Mesendoderm (in vitro differentiated cells): Measurements from ENCODE around the gene UBE2J2.
A peak's percentile ranks its signal among the peaks of the same experiment; 100 is the strongest.

Source experiments
- DNase-seq: peaks from one replicate; pipeline ENCODE4 v3.0.0; 2013
- H2AK5ac ChIP-seq: 2 replicates; pipeline ENCODE4 v1.6.1; 2013; ENCODE audit warnings: low read length, inconsistent platforms
- H2BK120ac ChIP-seq: 2 replicates; pipeline ENCODE4 v1.6.1; 2013; ENCODE audit warnings: low read depth, mild to moderate bottlenecking, low read length, moderate library complexity, mixed read lengths
- H2BK15ac ChIP-seq: replicated peaks from 2 replicates; pipeline ENCODE4 v1.6.1; 2013; ENCODE audit warnings: low read depth, mild to moderate bottlenecking, moderate library complexity
- H2BK5ac ChIP-seq: 2 replicates; pipeline ENCODE4 v1.6.1; 2013; ENCODE audit warnings: low read length, inconsistent platforms
- H3K18ac ChIP-seq: 2 replicates; pipeline ENCODE4 v1.6.1; 2013; ENCODE audit warnings: mild to moderate bottlenecking, low read length, mixed read lengths
- H3K23ac ChIP-seq: one replicate; pipeline ENCODE4 v1.6.1; 2013; ENCODE audit warnings: low read length
- H3K27ac ChIP-seq: 2 replicates; pipeline ENCODE4 v1.5.1; 2013; ENCODE audit warnings: low read depth, mild to moderate bottlenecking, inconsistent platforms, low read length, moderate library complexity
- H3K27me3 ChIP-seq: 2 replicates; pipeline ENCODE4 v1.6.1; 2013; ENCODE audit warnings: low read length, control low read depth, mild to moderate bottlenecking, inconsistent platforms; ENCODE audit not compliant: insufficient read depth, poor library complexity
- H3K36me3 ChIP-seq: 2 replicates; pipeline ENCODE4 v1.6.1; 2013; ENCODE audit warnings: low read length, inconsistent platforms; ENCODE audit not compliant: control insufficient read depth, insufficient read depth
- H3K4ac ChIP-seq: one replicate; pipeline ENCODE4 v1.6.1; 2013; ENCODE audit warnings: low read depth, mild to moderate bottlenecking, low read length, moderate library complexity
- H3K4me1 ChIP-seq: 2 replicates; pipeline ENCODE4 v1.6.1; 2013; ENCODE audit warnings: low read depth, low read length, inconsistent platforms; ENCODE audit not compliant: control insufficient read depth
- H3K4me2 ChIP-seq: 2 replicates; pipeline ENCODE4 v1.6.1; 2013; ENCODE audit warnings: low read length
- H3K4me3 ChIP-seq: 2 replicates; pipeline ENCODE4 v1.5.1; 2013; ENCODE audit warnings: mild to moderate bottlenecking, low read length
- H3K56ac ChIP-seq: one replicate; pipeline ENCODE4 v1.6.1; 2013; ENCODE audit warnings: low read length
- H3K79me1 ChIP-seq: 2 replicates; pipeline ENCODE4 v1.6.1; 2013; ENCODE audit warnings: low read length, inconsistent platforms
- H3K79me2 ChIP-seq: 2 replicates; pipeline ENCODE4 v1.6.1; 2013; ENCODE audit warnings: mild to moderate bottlenecking, low read length; ENCODE audit not compliant: control insufficient read depth, insufficient read depth
- H3K9ac ChIP-seq: 2 replicates; pipeline ENCODE4 v1.6.1; 2013; ENCODE audit warnings: low read length, inconsistent platforms
- H4K5ac ChIP-seq: one replicate; pipeline ENCODE4 v1.6.1; 2013; ENCODE audit warnings: low read length
- H4K8ac ChIP-seq: one replicate; pipeline ENCODE4 v1.6.1; 2013; ENCODE audit warnings: low read depth, mild to moderate bottlenecking, control low read depth, low read length, moderate library complexity
- WGBS: extraction: QIAGEN DNeasy Blood & Tissue Kit; methylation state at CpG from one replicate; pipeline ENCODE4 v1.1.7; 2013; ENCODE audit warnings: low lambda C conversion rate, missing lambda C conversion rate; ENCODE audit not compliant: insufficient coverage; ENCODE audit errors: extremely low coverage; 5-methylcytosine and 5-hydroxymethylcytosine counted together

The UBE2J2 gene

DNA sequence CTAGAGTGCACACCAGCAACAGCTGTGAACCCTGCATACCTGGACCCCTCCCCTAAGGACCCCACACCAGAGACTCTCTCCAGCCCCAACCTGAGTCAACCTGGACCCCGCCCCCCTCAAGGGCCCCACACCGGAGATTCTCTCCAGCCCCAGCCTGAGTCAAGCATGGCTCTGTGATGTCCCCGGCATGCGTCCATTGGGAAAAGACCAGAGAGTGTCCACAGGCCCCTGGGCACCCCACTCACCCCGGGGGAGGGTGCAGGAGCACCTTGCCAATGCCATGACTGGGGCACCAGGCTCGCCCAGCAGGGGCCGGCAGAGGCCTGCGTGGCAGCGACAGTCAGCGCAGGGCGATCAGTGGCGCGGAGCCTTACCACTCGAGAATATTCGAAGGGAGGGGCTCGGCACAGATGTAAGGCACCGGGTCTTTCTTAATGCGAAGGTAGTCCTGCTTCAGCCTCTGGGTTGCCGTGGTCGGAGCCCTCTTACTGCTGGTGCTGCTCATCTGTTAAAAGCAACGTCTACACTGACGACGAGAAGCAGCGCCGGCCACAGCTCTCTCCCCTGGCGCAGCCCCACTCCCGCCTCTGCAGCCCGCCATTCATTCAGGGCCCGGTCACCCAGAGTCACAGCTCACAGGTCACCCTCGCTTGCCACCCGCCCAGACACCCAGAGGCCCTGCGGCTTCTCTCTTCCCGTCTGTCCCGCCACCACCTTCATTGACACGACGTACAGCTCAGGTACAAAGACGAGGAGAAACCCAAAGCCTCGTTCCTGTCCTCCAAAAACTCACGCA, 6.0 kb downstream of the UBE2J2 start:
- Histone ChIP-seq H3K4me1 (peaks cover 5% of the 10 kb centered on the region), H3K27ac (no peak overlapping the region), H4K8ac (no peak overlapping the region), H3K79me1 (peaks cover 33% of the 10 kb centered on the region), H3K27me3 (no peaks in the 10 kb centered on the region), H3K36me3 (peaks cover 4% of the 10 kb centered on the region), H4K5ac (no peak overlapping the region), H3K4me2 (no peak overlapping the region), H2BK5ac (no peak overlapping the region), H3K4me3 (no peak overlapping the region), H2BK120ac (no peak overlapping the region), H3K18ac (no peak overlapping the region), H3K4ac (no peak overlapping the region), H2AK5ac (no peak overlapping the region), H3K79me2 (peaks cover 34% of the 10 kb centered on the region), H3K9ac (no peak overlapping the region), H3K23ac (no peak overlapping the region), H2BK15ac (no peak overlapping the region), H3K56ac (no peak overlapping the region)
- DNase-seq: no peak
- WGBS: no CpG with 5 or more reads among the region's 39 CpGs

GRCh38 chr1:1264868-1265272, 8.8 kb downstream of the UBE2J2 start:
- Histone ChIP-seq H2BK120ac (no peak overlapping the region), H3K23ac (no peak overlapping the region), H4K5ac (no peak overlapping the region), H3K4ac (no peak overlapping the region), H3K56ac (no peak overlapping the region), H3K79me1 (peaks cover 12% of the 10 kb centered on the region), H3K27me3 (no peaks in the 10 kb centered on the region), H3K79me2 (peaks cover 8% of the 10 kb centered on the region), H2AK5ac (no peak overlapping the region), H3K36me3 (peaks cover 12% of the 10 kb centered on the region), H3K4me2 (no peak overlapping the region), H3K9ac (no peak overlapping the region), H3K18ac (no peak overlapping the region), H3K4me1 (no peaks in the 10 kb centered on the region), H2BK5ac (no peak overlapping the region), H3K27ac (no peak overlapping the region), H3K4me3 (no peak overlapping the region), H2BK15ac (no peak overlapping the region), H4K8ac (no peak overlapping the region)
- peak; percentile 65 for DNase-seq
- no CpG with 5 or more reads among the region's 10 CpGs for WGBS

DNA sequence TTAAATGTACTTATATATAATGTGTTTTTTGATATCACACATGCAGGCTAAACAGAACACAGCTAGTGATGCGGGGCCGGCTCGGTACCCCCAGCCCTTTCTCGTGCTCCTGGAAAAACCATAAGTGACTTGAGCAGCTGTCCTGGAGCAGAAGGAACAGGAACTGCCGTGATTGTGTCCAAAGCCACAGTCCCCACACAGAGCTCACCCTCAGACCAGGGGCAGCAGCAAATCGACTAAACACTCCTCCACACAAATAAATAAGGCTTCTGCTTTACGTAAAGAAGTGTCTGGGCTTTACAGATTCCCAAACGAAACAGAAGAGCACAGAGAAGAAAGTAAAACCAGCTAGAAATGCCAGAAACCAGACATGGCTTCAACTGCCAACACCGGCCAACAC, 9.6 kb downstream of the UBE2J2 start:
- Histone ChIP-seq H3K27me3 (no peaks in the 10 kb centered on the region), H3K56ac (no peak overlapping the region), H4K5ac (no peak overlapping the region), H3K23ac (no peak overlapping the region), H2BK120ac (no peak overlapping the region), H3K4me3 (no peak overlapping the region), H3K9ac (no peak overlapping the region), H3K4me2 (no peak overlapping the region), H3K4ac (no peak overlapping the region), H3K18ac (no peak overlapping the region), H2AK5ac (no peak overlapping the region), H3K79me2 (peaks cover 4% of the 10 kb centered on the region), H2BK15ac (no peak overlapping the region), H2BK5ac (no peak overlapping the region), H3K4me1 (no peaks in the 10 kb centered on the region), H3K79me1 (peaks cover 11% of the 10 kb centered on the region), H3K36me3 (peaks cover 14% of the 10 kb centered on the region), H4K8ac (no peak overlapping the region), H3K27ac (no peak overlapping the region)
- no CpG with 5 or more reads among the region's 9 CpGs for WGBS
- DNase-seq: no peak

DNA sequence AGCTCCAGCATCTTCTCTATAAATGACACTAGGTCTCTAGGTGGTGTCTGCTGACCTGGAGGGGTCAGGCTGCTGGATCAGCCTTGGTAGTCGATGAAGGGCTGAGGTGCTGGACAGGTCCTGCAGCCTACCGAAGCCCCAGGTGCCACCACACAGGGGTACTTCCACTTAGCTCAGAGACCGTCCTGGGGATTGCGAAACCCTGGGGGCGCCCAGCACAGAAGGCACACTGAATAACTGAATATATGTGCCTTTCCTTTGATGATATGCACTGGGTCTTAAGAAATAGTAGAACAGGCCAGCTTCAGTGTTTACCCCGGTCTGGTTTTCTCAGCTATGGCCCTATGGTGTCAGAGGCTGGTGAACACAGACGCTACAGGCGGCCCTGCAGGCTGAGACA, 10.9 kb downstream of the UBE2J2 start:
- no peak overlapping the region for H3K4me3 ChIP-seq
- no peak overlapping the region for H4K5ac ChIP-seq
- no peak overlapping the region for H3K4me2 ChIP-seq
- H3K18ac ChIP-seq: no peak overlapping the region
- WGBS: no CpG with 5 or more reads among the region's 8 CpGs
- H3K36me3 ChIP-seq: peaks cover 14% of the 10 kb centered on the region
- no peak overlapping the region for H3K27ac ChIP-seq
- H3K23ac ChIP-seq: no peak overlapping the region
- H3K79me1 ChIP-seq: peaks cover 9% of the 10 kb centered on the region
- no peak overlapping the region for H3K4ac ChIP-seq
- no peaks in the 10 kb centered on the region for H3K4me1 ChIP-seq
- no peak overlapping the region for H2BK15ac ChIP-seq
- H3K27me3 ChIP-seq: no peaks in the 10 kb centered on the region
- H2BK5ac ChIP-seq: no peak overlapping the region
- H4K8ac ChIP-seq: no peak overlapping the region
- no peak overlapping the region for H3K56ac ChIP-seq
- no peak overlapping the region for H2AK5ac ChIP-seq
- no peaks in the 10 kb centered on the region for H3K79me2 ChIP-seq
- H3K9ac ChIP-seq: no peak overlapping the region
- no peak overlapping the region for H2BK120ac ChIP-seq
- no peak for DNase-seq

- Histone ChIP-seq H3K9ac (no peak overlapping the region), H2BK15ac (no peak overlapping the region), H3K4me3 (no peak overlapping the region), H2AK5ac (no peak overlapping the region), H2BK5ac (no peak overlapping the region), H3K4ac (no peak overlapping the region), H3K56ac (no peak overlapping the region), H4K5ac (no peak overlapping the region), H2BK120ac (no peak overlapping the region), H3K23ac (no peak overlapping the region), H3K36me3 (peaks cover 14% of the 10 kb centered on the region), H3K27me3 (no peaks in the 10 kb centered on the region), H3K4me2 (no peak overlapping the region), H3K18ac (no peak overlapping the region), H3K79me1 (peaks cover 10% of the 10 kb centered on the region), H3K27ac (no peak overlapping the region), H4K8ac (no peak overlapping the region), H3K79me2 (no peaks in the 10 kb centered on the region), H3K4me1 (no peaks in the 10 kb centered on the region)
- WGBS: no CpG with 5 or more reads among the region's 17 CpGs
- no peak for DNase-seq
These were observed 11.6 kb downstream of the UBE2J2 start for GRCh38 chr1:1262071-1262470.
